Stimulated activated CD8-positive, alpha-beta memory T cell treated with anti-CD3 and anti-CD28 coated beads, Interleukin-15, amount 100 ng/mL, for 4 hours (primary cell): ENCODE measurements around the gene RFXANK.

ENCODE experiments used
- DNase-seq, 2 donors: peaks; one replicate each; pipeline ENCODE4 v3.0.0-alpha.2; 2020; ENCODE audit warnings: low read depth in 2 of 2

The RFXANK gene

DNA sequence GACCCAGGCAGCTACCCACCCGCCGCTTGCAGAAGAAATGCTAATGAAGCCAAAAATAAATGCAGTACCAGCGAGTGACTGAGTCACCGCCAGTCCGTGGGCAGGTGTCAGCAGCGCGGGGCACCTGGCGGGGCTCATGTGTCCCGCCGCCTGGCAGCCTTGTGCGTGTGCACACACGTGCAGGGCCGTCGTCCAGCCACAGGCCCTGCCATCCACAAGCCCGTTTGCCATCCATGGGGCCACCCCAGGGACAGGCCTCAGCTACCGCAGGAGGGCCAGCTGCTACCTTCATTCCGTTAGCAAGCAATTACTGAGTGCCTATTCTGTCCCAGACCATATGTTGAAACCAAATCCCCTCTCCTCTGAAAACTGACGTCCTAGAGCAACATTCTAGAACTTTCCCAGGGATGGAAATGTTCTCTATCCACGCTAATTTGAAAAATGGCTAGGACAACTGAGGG, 40.2 kb downstream of the RFXANK start:
- DNase-seq, result no peak

GRCh38 chr19:19234220-19234816, 42.3 kb downstream of the RFXANK start:
- DNase-seq, result no peak

DNA sequence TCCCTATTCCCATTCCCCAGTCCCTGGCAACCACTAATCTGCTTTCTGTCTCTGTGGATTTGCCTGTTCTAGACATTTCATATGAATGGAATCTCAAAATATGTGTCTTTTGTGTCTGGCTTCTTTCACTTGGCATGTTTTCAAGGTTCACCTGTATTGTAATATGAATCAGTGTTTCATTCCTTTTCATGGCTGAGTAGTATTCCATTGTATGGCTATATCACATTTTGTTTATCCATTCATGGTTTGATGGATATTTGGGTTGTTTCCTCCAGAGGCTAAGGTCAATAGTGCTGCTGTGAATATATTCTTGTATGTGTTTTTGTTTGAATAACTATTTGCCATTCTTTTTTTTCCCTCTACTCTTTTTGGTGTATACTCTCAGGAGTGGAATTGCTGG, 44.1 kb downstream of the RFXANK start:
- no peak for DNase-seq

GRCh38 chr19:19238126-19238894, 46.3 kb downstream of the RFXANK start:
- no peak for DNase-seq

- no peak for DNase-seq
These were observed 47.6 kb downstream of the RFXANK start for GRCh38 chr19:19239675-19240074.

GRCh38 chr19:19240476-19240875, 48.4 kb downstream of the RFXANK start:
- DNase-seq, result no peak

DNA sequence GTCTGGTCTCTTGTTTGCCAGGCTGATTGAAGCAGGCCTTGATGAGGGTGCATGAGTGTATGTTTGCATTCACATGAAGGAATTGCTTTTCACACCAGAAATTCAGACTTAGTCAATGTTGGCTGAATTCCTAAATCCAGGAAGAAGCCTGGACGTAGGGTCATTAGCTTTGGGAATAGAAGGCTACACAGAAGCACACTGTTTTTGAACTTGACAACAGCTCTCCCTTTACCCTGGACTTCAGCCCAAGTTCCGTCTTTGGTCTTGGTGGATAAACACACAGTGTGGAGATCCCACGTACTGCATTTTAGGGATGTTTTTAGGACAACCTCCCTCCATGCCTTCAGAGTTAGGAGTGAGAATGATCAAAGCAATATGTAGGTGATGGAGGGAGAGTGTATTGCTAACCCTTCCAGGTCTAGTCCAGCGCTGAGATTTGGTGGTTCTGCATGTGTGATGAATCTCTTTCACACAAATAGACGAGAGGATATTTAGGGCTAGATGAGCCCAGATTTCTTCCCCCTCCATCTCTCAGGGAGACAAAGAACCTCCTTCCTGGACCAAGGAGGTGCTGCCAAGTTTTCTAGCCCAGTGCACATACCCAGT, 58.2 kb downstream of the RFXANK start:
- DNase-seq, result no peak
